Stomach (tissue), 4 donors: ENCODE data around the gene UBE2Q2.

ENCODE experiments used
- CTCF ChIP-seq, 7 experiments: fragments of 450-650 bp in 4 of 7; fragments of 200-600 bp in 3 of 7; sonication (generic) in 3 of 7; IDR thresholded peaks; one replicate each; pipeline ENCODE4 v1.5.1; 2016 to 2019; ENCODE audit warnings: antibody characterized with exemption in 7 of 7, control low read depth in 2 of 7, mild to moderate bottlenecking in 1 of 7
- EP300 ChIP-seq: sonication (generic); formaldehyde crosslinking; IDR thresholded peaks from one replicate; pipeline ENCODE4 v1.6.1; 2017; ENCODE audit warnings: antibody characterized with exemption
- POLR2A ChIP-seq, 4 donors: fragments of 450-650 bp; IDR thresholded peaks; one replicate each; pipeline ENCODE4 v1.6.1; 2016; ENCODE audit warnings: antibody characterized with exemption in 4 of 4, control low read depth in 2 of 4, mild to moderate bottlenecking in 1 of 4, moderate library complexity in 1 of 4
- POLR2AphosphoS5 ChIP-seq, 3 donors: sonication (generic); formaldehyde crosslinking; IDR thresholded peaks; one replicate each; pipeline ENCODE4 v1.6.1; 2016; ENCODE audit warnings: antibody characterized with exemption in 3 of 3

GRCh38 chr15:75857886-75858285 is 14.6 kb downstream of the UBE2Q2 start:
- TF ChIP-seq CTCF (IDR thresholded peaks at IDR 0.05) (no peak), POLR2A (IDR thresholded peaks at IDR 0.05) (no peak), EP300 (no peak), POLR2AphosphoS5 (IDR thresholded peaks at IDR 0.05) (no peak)
